ENCODE measurements around the gene PECR.
"Not testable (repeated sequence)": the region's sequence is repeated elsewhere in the genome, so short reads cannot be mapped to it uniquely, and the experiment has no call there.

The PECR gene

GRCh38 chr2:216104691-216105090 is 23.1 kb upstream of the PECR start:
- DNase-seq (ENCODE audit: low spot score): no peak

- no peak for DNase-seq (ENCODE audit: low spot score)
Measured at GRCh38 chr2:216103213-216103612, 21.6 kb upstream of the PECR start.

GRCh38 chr2:216101109-216101508 is 19.5 kb upstream of the PECR start:
- no peak for DNase-seq (ENCODE audit: low spot score)

GRCh38 chr2:216098421-216099334 is 17.1 kb upstream of the PECR start:
- no peak for DNase-seq (ENCODE audit: low spot score)

- DNase-seq (ENCODE audit: low spot score): no peak
Measured at GRCh38 chr2:216094701-216095100, 13.1 kb upstream of the PECR start.

- DNase-seq (ENCODE audit: low spot score): no peak
Measured at GRCh38 chr2:216092646-216093045, 11.0 kb upstream of the PECR start.

GRCh38 chr2:216090369-216090786 is 8.8 kb upstream of the PECR start:
- no peak for DNase-seq (ENCODE audit: low spot score)

GRCh38 chr2:216086207-216086893 is 4.7 kb upstream of the PECR start:
- no peak for DNase-seq (ENCODE audit: low spot score)

- no peak for DNase-seq (ENCODE audit: low spot score)
Measured at GRCh38 chr2:216084547-216084946, 2.9 kb upstream of the PECR start.

GRCh38 chr2:216083464-216084281 is 2.1 kb upstream of the PECR start:
- peak; percentile 47 for DNase-seq (ENCODE audit: low spot score)

GRCh38 chr2:216082805-216083204 is 1.2 kb upstream of the PECR start:
- DNase-seq (ENCODE audit: low spot score): peak; percentile 14

GRCh38 chr2:216082117-216082711 is 605 bp upstream of the PECR start:
- DNase-seq (ENCODE audit: low spot score): peak; percentile 50

GRCh38 chr2:216081012-216081411 is 597 bp downstream of the PECR start:
- no peak for DNase-seq (ENCODE audit: low spot score)

GRCh38 chr2:216080048-216080447 is 1.6 kb downstream of the PECR start:
- DNase-seq (ENCODE audit: low spot score): not testable (repeated sequence)

GRCh38 chr2:216078776-216079175 is 2.8 kb downstream of the PECR start:
- DNase-seq (ENCODE audit: low spot score): no peak

GRCh38 chr2:216075510-216076485 is 5.8 kb downstream of the PECR start:
- no peak for DNase-seq (ENCODE audit: low spot score)

- no peak for DNase-seq (ENCODE audit: low spot score)
Measured at GRCh38 chr2:216074794-216075193, 6.8 kb downstream of the PECR start.

GRCh38 chr2:216074380-216074779 is 7.2 kb downstream of the PECR start:
- no peak for DNase-seq (ENCODE audit: low spot score)

- no peak for DNase-seq (ENCODE audit: low spot score)
Measured at GRCh38 chr2:216073773-216074172, 7.8 kb downstream of the PECR start.

GRCh38 chr2:216072473-216072872 is 9.1 kb downstream of the PECR start:
- DNase-seq (ENCODE audit: low spot score): no peak
